Spleen (tissue), 7 donors: ENCODE results near the gene TMEM63C.

Source experiments
- CTCF ChIP-seq, 11 experiments: fragments of 200-600 bp in 7 of 11; fragments of 450-650 bp in 4 of 11; sonication (generic) in 4 of 11; IDR thresholded peaks in 8 of 11; conservative IDR thresholded peaks in 3 of 11; 1 replicate in 7 of 11; 2 replicates in 4 of 11; pipeline versions ENCODE4 v1.4.0 to v1.8.0; 2016 to 2021; ENCODE audit warnings: antibody characterized with exemption in 11 of 11, inconsistent platforms in 4 of 11, mild to moderate bottlenecking in 1 of 11
- POLR2A ChIP-seq, 3 donors: fragments of 450-650 bp; IDR thresholded peaks; one replicate each; pipeline ENCODE4 v1.5.1; 2017; ENCODE audit warnings: antibody characterized with exemption in 3 of 3, mild to moderate bottlenecking in 1 of 3
- POLR2AphosphoS5 ChIP-seq, 3 donors: sonication (generic); formaldehyde crosslinking; IDR thresholded peaks; one replicate each; pipeline ENCODE4 v1.5.1; 2017; ENCODE audit warnings: antibody characterized with exemption in 3 of 3
- donor health status: DM: no; HTN: no; CAD: no; lungs with moderate emphysema.
- donor health status: DM: no; HTN: no; CAD: no.
- donor health status: DM: no; HTN: no; CAD: no.

GRCh38 chr14:77228056-77228455 is 46.5 kb downstream of the TMEM63C start:
- TF ChIP-seq POLR2A (IDR thresholded peaks at IDR 0.05) (no peak), CTCF (IDR thresholded peaks at IDR 0.05 in 8 of 11, conservative IDR thresholded peaks at IDR 0.05 in 3 of 11) (no peak), POLR2AphosphoS5 (IDR thresholded peaks at IDR 0.05) (no peak)
